ENCODE measurements around the gene PSMA2. TPM values are rescaled to one million over a fixed set of nuclear protein-coding genes. Genes with fewer than 3 reads are reported as not detected.

Gene PSMA2
- total RNA-seq, 1 donor from 2014 or later = 60.8 TPM

DNA sequence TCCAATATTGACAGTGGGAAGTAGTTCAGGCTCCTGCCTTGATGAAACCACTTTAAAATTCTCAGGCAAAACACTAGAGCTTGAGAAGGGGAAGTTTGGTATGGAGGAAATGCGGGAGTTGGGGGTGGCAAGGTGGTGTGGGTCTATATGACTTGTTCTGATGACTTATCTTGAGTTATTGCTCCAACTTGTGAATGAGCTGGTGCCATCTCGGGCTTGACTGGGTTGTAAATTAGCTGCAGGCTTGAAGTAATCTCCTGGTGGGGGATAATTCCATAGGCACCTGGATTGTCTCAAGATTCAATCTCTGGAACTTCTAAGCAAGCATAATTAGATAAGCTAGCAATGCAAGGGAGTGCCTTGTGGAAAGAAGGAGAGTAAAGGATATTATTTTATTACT is 29.2 kb upstream of the PSMA2 start:
- Mint-ChIP-seq H3K27me3 (ENCODE audit: low read depth) (peaks cover 2% of the 10 kb centered on the region), H3K9me3 (ENCODE audit: low read depth) (no peaks in the 10 kb centered on the region), H3K4me3 (ENCODE audit: unreplicated experiment) (no peak overlapping the region), H3K36me3 (ENCODE audit: low read depth) (no peaks in the 10 kb centered on the region), H3K4me1 (ENCODE audit: low read depth) (no peaks in the 10 kb centered on the region), H3K27ac (ENCODE audit: unreplicated experiment) (no peak overlapping the region)
- no peak for DNase-seq (ENCODE audit: low spot score)
- TF ChIP-seq, protein P1, sequence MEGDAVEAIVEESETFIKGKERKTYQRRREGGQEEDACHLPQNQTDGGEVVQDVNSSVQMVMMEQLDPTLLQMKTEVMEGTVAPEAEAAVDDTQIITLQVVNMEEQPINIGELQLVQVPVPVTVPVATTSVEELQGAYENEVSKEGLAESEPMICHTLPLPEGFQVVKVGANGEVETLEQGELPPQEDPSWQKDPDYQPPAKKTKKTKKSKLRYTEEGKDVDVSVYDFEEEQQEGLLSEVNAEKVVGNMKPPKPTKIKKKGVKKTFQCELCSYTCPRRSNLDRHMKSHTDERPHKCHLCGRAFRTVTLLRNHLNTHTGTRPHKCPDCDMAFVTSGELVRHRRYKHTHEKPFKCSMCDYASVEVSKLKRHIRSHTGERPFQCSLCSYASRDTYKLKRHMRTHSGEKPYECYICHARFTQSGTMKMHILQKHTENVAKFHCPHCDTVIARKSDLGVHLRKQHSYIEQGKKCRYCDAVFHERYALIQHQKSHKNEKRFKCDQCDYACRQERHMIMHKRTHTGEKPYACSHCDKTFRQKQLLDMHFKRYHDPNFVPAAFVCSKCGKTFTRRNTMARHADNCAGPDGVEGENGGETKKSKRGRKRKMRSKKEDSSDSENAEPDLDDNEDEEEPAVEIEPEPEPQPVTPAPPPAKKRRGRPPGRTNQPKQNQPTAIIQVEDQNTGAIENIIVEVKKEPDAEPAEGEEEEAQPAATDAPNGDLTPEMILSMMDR (IDR thresholded peaks at IDR 0.05) = no peak

DNA sequence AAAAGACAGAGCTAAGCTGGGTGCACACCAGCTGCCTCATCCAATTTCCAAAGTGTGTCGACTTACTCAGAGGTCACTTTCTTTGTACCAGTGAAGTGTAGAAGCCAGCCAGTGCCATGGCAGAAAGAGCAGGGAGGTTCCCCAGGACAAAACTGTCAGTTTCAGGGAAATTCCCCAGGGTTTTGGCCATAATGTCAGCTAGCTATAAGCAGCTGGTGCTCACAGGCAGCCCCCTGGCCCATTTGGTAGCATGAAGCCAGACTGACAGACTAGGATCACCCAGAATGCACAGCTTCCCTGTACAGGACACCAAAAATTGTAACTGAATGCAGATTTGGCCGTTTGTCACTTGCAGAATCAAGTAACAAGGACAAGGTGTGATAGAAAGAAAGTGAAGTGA is 28.8 kb upstream of the PSMA2 start:
- TF ChIP-seq, protein P1 (IDR thresholded peaks at IDR 0.05) = no peak
- Mint-ChIP-seq H3K27me3 (ENCODE audit: low read depth) (peaks cover 2% of the 10 kb centered on the region), H3K27ac (ENCODE audit: unreplicated experiment) (no peak overlapping the region), H3K4me3 (ENCODE audit: unreplicated experiment) (no peak overlapping the region), H3K36me3 (ENCODE audit: low read depth) (no peaks in the 10 kb centered on the region), H3K9me3 (ENCODE audit: low read depth) (no peaks in the 10 kb centered on the region), H3K4me1 (ENCODE audit: low read depth) (no peaks in the 10 kb centered on the region)
- no peak for DNase-seq (ENCODE audit: low spot score)

DNA sequence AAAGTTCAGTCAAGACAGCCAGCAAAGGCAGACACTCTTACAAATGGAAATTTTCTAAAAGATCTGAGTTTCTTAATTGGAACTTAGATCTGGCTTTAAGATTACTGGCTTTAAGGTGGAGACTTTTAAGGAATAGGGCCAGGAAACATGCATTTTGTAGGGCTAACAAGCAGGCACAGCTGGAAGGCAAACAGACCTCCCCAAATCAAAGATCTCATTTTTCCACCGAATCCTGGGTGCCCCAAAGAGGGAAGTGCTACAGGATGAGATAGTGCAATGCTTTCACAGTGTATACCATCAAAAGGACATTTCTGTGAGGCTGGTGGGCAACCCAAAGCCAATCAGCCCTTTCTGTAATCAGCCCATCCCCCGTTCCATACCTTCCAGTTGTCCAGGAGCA is 27.6 kb upstream of the PSMA2 start:
- Mint-ChIP-seq H3K27me3 (ENCODE audit: low read depth) (peaks cover 2% of the 10 kb centered on the region), H3K9me3 (ENCODE audit: low read depth) (no peaks in the 10 kb centered on the region), H3K4me1 (ENCODE audit: low read depth) (no peaks in the 10 kb centered on the region), H3K36me3 (ENCODE audit: low read depth) (no peaks in the 10 kb centered on the region), H3K4me3 (ENCODE audit: unreplicated experiment) (no peak overlapping the region), H3K27ac (ENCODE audit: unreplicated experiment) (no peak overlapping the region)
- no peak for DNase-seq (ENCODE audit: low spot score)
- TF ChIP-seq, protein P1 (IDR thresholded peaks at IDR 0.05) = no peak

DNA sequence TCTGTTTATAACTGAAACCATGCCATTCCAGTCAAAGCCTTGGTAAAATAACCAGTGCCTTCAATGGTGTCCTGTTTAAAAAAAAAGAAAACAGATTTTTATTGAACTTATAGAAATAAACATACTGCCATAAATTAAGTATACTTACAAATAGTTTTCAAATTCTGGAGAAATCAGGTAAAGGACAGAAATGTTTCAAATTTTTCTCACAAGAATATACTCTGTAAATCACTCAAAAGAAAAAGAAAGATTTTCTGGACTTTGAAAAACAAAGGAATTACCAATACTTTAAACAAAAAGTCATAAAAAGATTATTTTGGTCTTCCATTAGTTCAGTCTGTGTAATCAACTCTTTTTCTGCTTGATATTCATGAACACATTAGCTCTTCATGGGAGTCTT is 24.1 kb upstream of the PSMA2 start:
- TF ChIP-seq, protein P1 (IDR thresholded peaks at IDR 0.05) = no peak
- H3K4me3 Mint-ChIP-seq (ENCODE audit: unreplicated experiment) = no peak overlapping the region
- H3K36me3 Mint-ChIP-seq (ENCODE audit: low read depth) = no peaks in the 10 kb centered on the region
- H3K9me3 Mint-ChIP-seq (ENCODE audit: low read depth) = no peaks in the 10 kb centered on the region
- H3K27ac Mint-ChIP-seq (ENCODE audit: unreplicated experiment) = no peak overlapping the region
- no peaks in the 10 kb centered on the region for H3K4me1 Mint-ChIP-seq (ENCODE audit: low read depth)
- no peak for DNase-seq (ENCODE audit: low spot score)
- peaks cover 2% of the 10 kb centered on the region for H3K27me3 Mint-ChIP-seq (ENCODE audit: low read depth)

DNA sequence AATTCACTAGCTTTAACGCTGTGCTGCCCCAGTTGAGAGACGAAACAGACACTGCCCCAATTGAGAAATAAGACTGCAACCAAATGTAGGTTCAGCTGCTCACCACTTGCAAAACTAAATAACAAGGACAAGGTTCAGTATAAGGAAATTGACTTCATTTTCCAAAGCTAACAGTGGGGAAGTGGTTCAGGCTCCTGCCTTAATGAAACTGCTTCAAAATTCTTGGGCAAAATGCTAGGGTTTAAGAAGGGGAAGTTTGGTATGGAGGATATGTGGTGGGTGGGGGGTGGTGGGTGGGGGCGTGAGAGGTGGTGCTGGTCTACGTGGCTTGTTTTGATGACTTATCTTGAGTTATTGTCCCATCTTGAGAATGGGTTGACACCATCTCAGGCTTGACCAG is 22.0 kb upstream of the PSMA2 start:
- no peak for DNase-seq (ENCODE audit: low spot score)
- Mint-ChIP-seq H3K9me3 (ENCODE audit: low read depth) (peaks cover 2% of the 10 kb centered on the region), H3K27ac (ENCODE audit: unreplicated experiment) (no peak overlapping the region), H3K36me3 (ENCODE audit: low read depth) (no peaks in the 10 kb centered on the region), H3K4me1 (ENCODE audit: low read depth) (no peaks in the 10 kb centered on the region), H3K4me3 (ENCODE audit: unreplicated experiment) (no peak overlapping the region), H3K27me3 (ENCODE audit: low read depth) (no peaks in the 10 kb centered on the region)
- TF ChIP-seq, protein P1 (IDR thresholded peaks at IDR 0.05) = no peak

Measured in chondrocyte (in vitro differentiated cells).